Measurements from ENCODE around the gene ALG5. TPM values are rescaled to one million over a fixed set of nuclear protein-coding genes. Genes with fewer than 3 reads are reported as not detected.
A peak's percentile ranks its signal among the peaks of the same experiment; 100 is the strongest.

Gene ALG5
- total RNA-seq, 1 donor from 2014 or later = 29.2 TPM

DNA sequence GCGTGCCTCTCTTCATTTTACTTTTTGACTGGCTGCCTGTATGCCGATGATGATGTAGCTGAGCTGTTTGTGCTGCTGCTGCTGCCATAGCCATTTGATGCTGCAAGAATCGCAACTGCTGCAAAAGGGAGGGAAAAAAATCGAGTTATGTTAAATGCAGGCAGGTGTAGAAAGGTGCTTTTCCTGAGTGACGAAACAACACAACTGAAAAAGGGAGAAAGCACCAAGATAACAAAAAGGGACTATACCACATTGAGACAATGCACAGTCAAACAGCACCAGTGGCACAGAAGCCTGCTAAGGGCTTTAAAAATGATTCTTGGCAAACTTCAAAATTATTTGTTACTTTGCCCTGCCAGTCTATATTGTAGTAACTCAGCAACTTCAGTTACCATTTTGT, 10.6 kb upstream of the ALG5 start:
- H3K27me3 Mint-ChIP-seq = no peaks in the 10 kb centered on the region
- no peak for DNase-seq (ENCODE audit: low spot score, unreplicated experiment)
- peaks cover 27% of the 10 kb centered on the region for H3K36me3 Mint-ChIP-seq (ENCODE audit: insufficient read depth)
- no peaks in the 10 kb centered on the region for H3K9me3 Mint-ChIP-seq (ENCODE audit: low read depth)
- H3K4me1 Mint-ChIP-seq (ENCODE audit: low read depth) = peaks cover 8% of the 10 kb centered on the region
- no peak overlapping the region for H3K4me3 Mint-ChIP-seq (ENCODE audit: low read depth)
- TF ChIP-seq, protein P1, sequence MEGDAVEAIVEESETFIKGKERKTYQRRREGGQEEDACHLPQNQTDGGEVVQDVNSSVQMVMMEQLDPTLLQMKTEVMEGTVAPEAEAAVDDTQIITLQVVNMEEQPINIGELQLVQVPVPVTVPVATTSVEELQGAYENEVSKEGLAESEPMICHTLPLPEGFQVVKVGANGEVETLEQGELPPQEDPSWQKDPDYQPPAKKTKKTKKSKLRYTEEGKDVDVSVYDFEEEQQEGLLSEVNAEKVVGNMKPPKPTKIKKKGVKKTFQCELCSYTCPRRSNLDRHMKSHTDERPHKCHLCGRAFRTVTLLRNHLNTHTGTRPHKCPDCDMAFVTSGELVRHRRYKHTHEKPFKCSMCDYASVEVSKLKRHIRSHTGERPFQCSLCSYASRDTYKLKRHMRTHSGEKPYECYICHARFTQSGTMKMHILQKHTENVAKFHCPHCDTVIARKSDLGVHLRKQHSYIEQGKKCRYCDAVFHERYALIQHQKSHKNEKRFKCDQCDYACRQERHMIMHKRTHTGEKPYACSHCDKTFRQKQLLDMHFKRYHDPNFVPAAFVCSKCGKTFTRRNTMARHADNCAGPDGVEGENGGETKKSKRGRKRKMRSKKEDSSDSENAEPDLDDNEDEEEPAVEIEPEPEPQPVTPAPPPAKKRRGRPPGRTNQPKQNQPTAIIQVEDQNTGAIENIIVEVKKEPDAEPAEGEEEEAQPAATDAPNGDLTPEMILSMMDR (IDR thresholded peaks at IDR 0.05; ENCODE audit: unreplicated experiment) = no peak
- H3K27ac Mint-ChIP-seq = peak overlapping the region; percentile 49

DNA sequence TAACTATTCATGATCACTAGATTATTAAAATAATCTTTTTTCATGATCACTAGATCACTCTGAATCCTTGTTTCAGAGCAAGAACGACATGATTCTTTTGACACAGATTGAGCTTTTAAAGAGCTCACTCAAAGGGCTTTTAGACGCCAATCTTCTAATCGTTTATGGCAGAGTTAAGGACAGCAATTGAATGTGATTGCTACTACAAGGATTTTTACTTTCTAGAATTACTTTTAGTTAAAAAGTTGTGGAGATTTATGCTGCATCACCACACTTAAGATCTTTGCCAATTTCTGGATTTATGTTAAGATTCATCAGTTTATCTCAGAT, 2.7 kb upstream of the ALG5 start:
- no peak for DNase-seq (ENCODE audit: low spot score, unreplicated experiment)
- Mint-ChIP-seq H3K27me3 (no peaks in the 10 kb centered on the region), H3K4me1 (ENCODE audit: low read depth) (peaks cover 24% of the 10 kb centered on the region), H3K9me3 (ENCODE audit: low read depth) (no peaks in the 10 kb centered on the region), H3K4me3 (ENCODE audit: low read depth) (peak overlapping the region; percentile 99), H3K36me3 (ENCODE audit: insufficient read depth) (peaks cover 7% of the 10 kb centered on the region), H3K27ac (peak overlapping the region; percentile 33)
- TF ChIP-seq, protein P1 (IDR thresholded peaks at IDR 0.05; ENCODE audit: unreplicated experiment) = no peak

DNA sequence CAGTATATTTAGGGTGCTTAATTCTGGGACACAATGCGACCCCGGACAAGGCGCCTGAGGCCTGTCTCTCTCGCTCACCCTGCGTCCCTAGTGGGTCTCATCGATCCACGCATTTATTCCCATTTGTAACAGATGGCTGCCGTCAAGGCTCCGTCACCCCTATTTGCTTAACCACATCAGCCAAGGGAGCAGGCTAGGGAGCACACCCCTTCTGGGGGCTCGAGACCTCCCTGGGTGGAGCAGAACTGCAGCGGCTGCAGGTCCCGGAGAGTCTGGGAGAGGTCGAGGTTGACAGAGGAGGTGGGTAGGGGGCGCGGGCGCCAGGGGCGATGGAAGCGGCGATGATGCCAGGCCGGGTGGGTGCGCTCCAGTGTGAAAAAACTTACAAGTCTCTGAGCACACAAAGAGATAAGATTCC, 507 bp downstream of the ALG5 start:
- DNase-seq (ENCODE audit: low spot score, unreplicated experiment) = peak; percentile 24
- Mint-ChIP-seq H3K9me3 (ENCODE audit: low read depth) (no peaks in the 10 kb centered on the region), H3K4me3 (ENCODE audit: low read depth) (peak overlapping the region; percentile 99), H3K4me1 (ENCODE audit: low read depth) (peaks cover 25% of the 10 kb centered on the region), H3K27me3 (no peaks in the 10 kb centered on the region), H3K27ac (peak overlapping the region; percentile 100), H3K36me3 (ENCODE audit: insufficient read depth) (peaks cover 5% of the 10 kb centered on the region)
- TF ChIP-seq, protein P1 (IDR thresholded peaks at IDR 0.05; ENCODE audit: unreplicated experiment) = no peak

DNA sequence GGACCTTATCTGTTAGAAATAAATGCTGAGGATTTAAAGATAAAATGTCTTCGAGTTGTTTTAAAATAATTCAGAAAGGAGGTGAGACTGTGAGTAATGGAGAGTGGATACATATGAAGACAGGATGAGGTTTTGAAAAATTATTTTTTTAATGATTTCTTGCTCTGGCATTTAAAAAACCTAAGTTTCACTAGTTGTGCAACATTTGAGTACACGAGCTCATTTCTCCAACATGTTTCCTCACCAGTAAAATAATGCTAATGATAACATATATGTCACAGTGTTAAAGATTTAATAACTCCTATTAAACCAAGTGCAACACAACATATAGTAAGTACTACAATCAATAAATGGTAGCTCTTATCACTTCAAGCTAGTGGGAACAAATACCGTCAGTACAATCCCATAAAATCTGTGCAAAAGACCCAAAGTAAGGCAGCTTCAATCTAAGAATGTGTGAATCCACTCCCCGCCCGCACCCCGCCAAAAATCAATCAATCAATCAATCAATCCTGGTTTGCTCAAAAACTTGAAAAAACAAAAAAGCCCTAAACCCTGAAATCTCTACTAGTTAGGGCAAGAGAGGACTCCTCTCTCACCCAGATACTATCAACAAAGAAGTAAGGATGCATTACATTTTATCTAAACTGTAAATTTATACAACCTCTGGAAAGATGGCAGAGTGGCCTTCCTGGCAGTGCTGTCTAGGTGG, 1.3 kb downstream of the ALG5 start:
- peaks cover 25% of the 10 kb centered on the region for H3K4me1 Mint-ChIP-seq (ENCODE audit: low read depth)
- TF ChIP-seq, protein P1 (IDR thresholded peaks at IDR 0.05; ENCODE audit: unreplicated experiment) = no peak
- no peaks in the 10 kb centered on the region for H3K27me3 Mint-ChIP-seq
- peak overlapping the region; percentile 100 for H3K27ac Mint-ChIP-seq
- H3K36me3 Mint-ChIP-seq (ENCODE audit: insufficient read depth) = peaks cover 3% of the 10 kb centered on the region
- DNase-seq (ENCODE audit: low spot score, unreplicated experiment) = no peak
- peak overlapping the region; percentile 99 for H3K4me3 Mint-ChIP-seq (ENCODE audit: low read depth)
- H3K9me3 Mint-ChIP-seq (ENCODE audit: low read depth) = no peaks in the 10 kb centered on the region

DNA sequence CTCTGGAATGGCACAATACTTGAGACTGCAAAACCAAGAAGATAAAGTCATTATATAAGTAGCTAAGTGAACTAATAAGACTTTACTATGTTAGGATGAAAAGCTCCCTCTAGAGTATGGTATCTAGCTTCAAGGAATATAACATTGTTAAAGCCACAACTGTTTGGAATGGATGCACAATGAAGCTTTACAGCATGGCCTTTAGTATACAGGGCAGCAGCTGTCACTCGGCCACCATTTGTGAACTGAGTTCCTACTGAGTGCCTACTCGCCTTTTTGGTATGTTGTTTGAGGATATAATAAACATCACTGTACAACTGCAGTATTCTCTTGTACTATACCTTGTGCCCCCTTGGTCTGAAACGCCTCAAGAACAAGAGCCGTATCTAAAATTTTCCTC, 6.8 kb downstream of the ALG5 start:
- Mint-ChIP-seq H3K4me1 (ENCODE audit: low read depth) (peaks cover 5% of the 10 kb centered on the region), H3K36me3 (ENCODE audit: insufficient read depth) (peaks cover 23% of the 10 kb centered on the region), H3K4me3 (ENCODE audit: low read depth) (no peak overlapping the region), H3K27me3 (no peaks in the 10 kb centered on the region), H3K27ac (no peak overlapping the region), H3K9me3 (ENCODE audit: low read depth) (no peaks in the 10 kb centered on the region)
- TF ChIP-seq, protein P1 (IDR thresholded peaks at IDR 0.05; ENCODE audit: unreplicated experiment) = no peak
- no peak for DNase-seq (ENCODE audit: low spot score, unreplicated experiment)

All from progenitor cell of endocrine pancreas (in vitro differentiated cells).